IPS-18a (cell line): Measurements from ENCODE around the gene PMVK.

ENCODE experiments used
- H3K27ac ChIP-seq: one replicate; pipeline ENCODE4 v1.5.1; 2013; ENCODE audit warnings: low read length
- H3K27me3 ChIP-seq: one replicate; pipeline ENCODE4 v1.6.1; 2013; ENCODE audit warnings: mild to moderate bottlenecking, low read length; ENCODE audit not compliant: control insufficient read depth, insufficient read depth
- H3K36me3 ChIP-seq: one replicate; pipeline ENCODE4 v1.6.1; 2013; ENCODE audit warnings: low read depth, low read length; ENCODE audit not compliant: control insufficient read depth
- H3K4me1 ChIP-seq: one replicate; pipeline ENCODE4 v1.6.1; 2013; ENCODE audit warnings: low read depth, low read length; ENCODE audit not compliant: control insufficient read depth
- H3K4me3 ChIP-seq: one replicate; pipeline ENCODE4 v1.5.1; 2013; ENCODE audit warnings: low read length
- H3K9ac ChIP-seq: one replicate; pipeline ENCODE4 v1.6.1; 2013; ENCODE audit warnings: mild to moderate bottlenecking, low read length, moderate library complexity
- H3K9me3 ChIP-seq: one replicate; pipeline ENCODE4 v1.6.1; 2013; ENCODE audit warnings: low read depth, low read length; ENCODE audit not compliant: control insufficient read depth

PMVK gene

DNA sequence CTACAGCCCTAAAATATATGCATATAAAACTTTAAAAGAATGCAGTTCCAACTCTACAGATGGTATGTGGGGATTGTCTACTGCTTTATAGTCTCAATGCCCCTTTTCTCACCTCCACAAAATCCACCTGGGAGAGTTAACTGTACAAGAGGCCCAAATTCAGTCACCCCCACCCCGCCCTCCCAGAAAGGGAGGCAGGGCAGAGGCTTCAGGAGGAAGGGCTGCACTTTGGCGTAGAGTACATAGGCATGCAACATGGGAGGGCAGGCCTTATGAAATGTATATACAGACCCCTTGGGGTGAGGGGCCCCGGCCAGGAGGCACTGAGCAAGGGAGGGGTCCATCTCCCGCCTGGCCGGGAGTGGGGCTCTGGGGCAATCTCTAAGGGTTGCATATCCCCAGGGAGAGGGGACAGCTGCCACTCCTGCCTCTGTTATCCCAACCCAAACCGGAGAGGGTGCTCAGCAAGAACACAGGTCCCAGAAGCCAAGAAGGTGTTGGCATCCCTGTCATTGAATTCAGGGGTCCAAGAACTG is 26.3 kb upstream of the PMVK start:
- Histone ChIP-seq H3K27ac (no peak overlapping the region), H3K36me3 (peaks cover 52% of the 10 kb centered on the region), H3K9ac (peak overlapping the region; percentile 74)

GRCh38 chr1:154962156-154962749 is 25.7 kb upstream of the PMVK start:
- Histone ChIP-seq H3K4me1 (peaks cover 5% of the 10 kb centered on the region), H3K4me3 (peak overlapping the region; percentile 88), H3K9ac (peak overlapping the region; percentile 74), H3K36me3 (peaks cover 49% of the 10 kb centered on the region), H3K27me3 (no peaks in the 10 kb centered on the region), H3K27ac (no peak overlapping the region), H3K9me3 (no peaks in the 10 kb centered on the region)

More for the DNA sequence above, 26.3 kb upstream of the PMVK start:
- peaks cover 5% of the 10 kb centered on the region for H3K4me1 ChIP-seq
- peak overlapping the region; percentile 88 for H3K4me3 ChIP-seq
- H3K27me3 ChIP-seq = no peaks in the 10 kb centered on the region
- no peaks in the 10 kb centered on the region for H3K9me3 ChIP-seq

GRCh38 chr1:154961207-154962155 is 25.0 kb upstream of the PMVK start, which contains the start of gene PYGO2:
Gene PYGO2, minus strand, starts transcription at chr1:154961782. Its CDS starts 206 bp downstream, at chr1:154961576.
- H3K4me3 ChIP-seq = peak within 1 kb of the TSS; percentile 88
- peak within 1 kb of the TSS; percentile 74 for H3K9ac ChIP-seq
- H3K4me1 ChIP-seq = peaks cover 13% of the 10 kb centered on the region
- H3K27me3 ChIP-seq = no peaks in the 10 kb centered on the region
- no peak within 1 kb of the TSS for H3K27ac ChIP-seq
- H3K9me3 ChIP-seq = no peaks in the 10 kb centered on the region
- H3K36me3 ChIP-seq = peaks cover 41% of the 10 kb centered on the region

DNA sequence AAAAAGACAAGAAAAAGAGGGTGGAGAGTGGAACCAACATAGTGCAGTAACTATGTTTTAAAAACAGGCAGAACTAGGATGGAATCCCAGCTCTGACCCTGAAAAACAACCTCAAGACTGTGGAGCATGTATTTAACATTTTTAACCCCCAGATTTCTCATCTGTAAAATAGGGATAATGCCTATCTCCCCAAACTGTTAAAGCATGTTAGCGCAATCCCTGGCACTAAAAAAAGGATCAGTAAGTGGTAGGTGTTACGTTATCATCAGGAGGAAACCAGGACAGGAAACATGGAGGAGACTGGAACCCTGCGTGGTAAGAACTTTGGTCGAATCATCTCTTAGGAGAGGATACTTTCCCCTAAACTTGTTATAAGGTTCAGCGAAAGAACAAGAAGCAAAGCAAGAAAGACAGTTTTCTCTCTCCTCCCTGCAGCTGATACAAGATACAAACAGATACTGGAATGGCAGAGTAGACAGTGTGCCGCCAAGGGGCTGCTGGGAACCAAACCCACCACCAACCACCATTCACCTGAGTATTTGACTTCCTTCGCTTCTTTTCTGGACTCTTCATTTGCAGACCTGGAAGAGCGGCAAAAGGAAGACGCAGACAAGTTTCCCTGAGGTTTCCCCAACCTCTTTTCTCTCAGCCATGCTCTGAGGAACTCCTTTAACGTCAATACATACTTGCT is 24.1 kb upstream of the PMVK start:
- Histone ChIP-seq H3K9me3 (no peaks in the 10 kb centered on the region), H3K9ac (peak overlapping the region; percentile 74), H3K27ac (no peak overlapping the region), H3K27me3 (no peaks in the 10 kb centered on the region), H3K4me3 (peak overlapping the region; percentile 88), H3K4me1 (peaks cover 13% of the 10 kb centered on the region), H3K36me3 (peaks cover 32% of the 10 kb centered on the region)

- Histone ChIP-seq H3K9me3 (no peaks in the 10 kb centered on the region), H3K27me3 (no peaks in the 10 kb centered on the region), H3K9ac (no peak overlapping the region), H3K4me1 (peaks cover 22% of the 10 kb centered on the region), H3K27ac (no peak overlapping the region), H3K4me3 (no peak overlapping the region), H3K36me3 (peaks cover 21% of the 10 kb centered on the region)
Measured at GRCh38 chr1:154959426-154959780, 22.9 kb upstream of the PMVK start.

DNA sequence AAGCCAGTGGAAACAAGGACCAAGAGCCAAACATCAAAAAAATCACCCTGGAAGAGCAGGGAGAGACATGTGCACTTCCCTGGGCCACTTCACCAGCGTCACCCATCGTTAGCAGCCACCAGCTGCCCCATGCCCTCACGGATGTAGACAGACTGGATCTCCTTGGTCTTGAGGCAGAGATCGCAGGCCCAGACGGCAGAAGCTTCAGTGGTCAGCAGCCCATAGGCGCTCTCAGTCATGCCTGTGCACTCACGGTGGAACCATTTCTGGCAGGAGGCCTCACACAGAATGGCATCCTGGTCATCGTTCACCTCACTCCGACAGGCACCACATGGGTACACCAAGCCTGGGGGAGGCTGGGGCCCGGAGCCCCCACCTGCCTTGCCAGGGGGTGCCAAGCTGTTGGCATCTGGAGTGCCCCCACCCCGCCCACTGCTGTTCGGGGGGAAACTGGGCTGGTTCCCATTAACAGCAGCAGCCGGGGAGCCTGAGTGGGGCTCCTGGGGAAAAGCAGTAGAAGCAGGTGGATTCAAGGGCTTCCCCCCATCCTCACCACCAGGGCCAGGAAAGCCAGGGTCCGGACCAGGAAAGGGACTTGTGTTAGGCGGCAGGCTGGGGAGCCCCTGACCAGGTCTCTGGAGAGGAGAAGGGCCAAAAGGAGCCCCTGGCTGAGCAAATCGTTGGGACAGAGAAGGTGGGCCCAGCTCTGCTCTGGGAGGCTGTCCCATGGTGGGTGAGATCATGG is 22.3 kb upstream of the PMVK start:
- no peak overlapping the region for H3K9ac ChIP-seq
- no peaks in the 10 kb centered on the region for H3K27me3 ChIP-seq
- peaks cover 16% of the 10 kb centered on the region for H3K36me3 ChIP-seq
- H3K27ac ChIP-seq = no peak overlapping the region
- H3K4me3 ChIP-seq = no peak overlapping the region
- no peaks in the 10 kb centered on the region for H3K9me3 ChIP-seq
- H3K4me1 ChIP-seq = peaks cover 27% of the 10 kb centered on the region

DNA sequence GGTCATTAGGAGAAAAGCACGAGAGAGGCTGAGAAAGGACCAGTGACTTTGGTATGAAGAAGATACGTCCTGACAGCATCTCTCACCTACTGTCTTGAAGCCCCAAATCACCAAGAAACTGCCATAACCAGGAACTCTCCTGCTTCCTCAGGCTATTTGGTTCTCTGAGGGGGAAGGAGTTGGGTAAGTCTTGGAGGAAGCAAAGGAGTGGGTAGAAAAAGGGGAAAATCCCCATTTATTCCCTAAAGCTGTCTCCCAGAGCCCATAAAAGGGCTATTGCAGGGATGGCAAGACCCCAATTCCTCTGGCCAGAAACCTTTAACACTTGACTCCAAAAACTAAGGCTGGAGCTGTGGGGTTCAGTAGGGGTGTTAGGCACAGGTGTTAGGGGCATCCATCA is 21.5 kb upstream of the PMVK start:
- Histone ChIP-seq H3K36me3 (peaks cover 7% of the 10 kb centered on the region), H3K9me3 (no peaks in the 10 kb centered on the region), H3K27me3 (no peaks in the 10 kb centered on the region), H3K4me1 (peaks cover 28% of the 10 kb centered on the region), H3K4me3 (no peak overlapping the region), H3K9ac (no peak overlapping the region), H3K27ac (no peak overlapping the region)

DNA sequence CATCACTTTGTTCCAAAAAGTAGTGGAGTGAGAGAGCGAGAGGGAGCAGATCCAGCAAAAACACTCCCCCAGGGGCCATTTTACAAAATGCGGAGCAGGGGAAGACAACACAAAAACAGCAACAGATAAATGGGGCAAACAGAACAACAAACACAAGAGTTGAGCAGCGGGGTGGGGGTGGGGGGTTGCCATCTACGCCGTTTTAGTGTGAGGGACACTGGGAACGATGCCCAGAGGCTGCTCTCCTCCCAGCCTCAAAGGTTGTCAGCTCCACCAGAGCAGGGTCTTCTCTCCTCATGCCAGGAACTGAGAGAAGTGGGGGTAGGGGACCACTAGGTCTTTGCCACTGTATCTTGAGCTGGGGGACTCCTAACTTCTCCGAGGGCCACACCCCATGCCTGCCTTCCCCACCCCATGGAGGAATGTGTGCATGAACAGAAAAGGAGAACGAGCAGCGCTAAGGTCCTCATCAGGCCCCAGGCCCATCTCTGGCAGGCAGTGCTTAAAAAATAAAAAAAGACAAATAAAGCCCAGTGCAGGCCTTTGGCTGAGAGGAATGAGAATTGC is 20.7 kb upstream of the PMVK start:
- H3K36me3 ChIP-seq = peaks cover 6% of the 10 kb centered on the region
- H3K9me3 ChIP-seq = no peaks in the 10 kb centered on the region
- H3K27me3 ChIP-seq = no peaks in the 10 kb centered on the region
- H3K9ac ChIP-seq = peak overlapping the region; percentile 80
- H3K4me1 ChIP-seq = peaks cover 28% of the 10 kb centered on the region
- peak overlapping the region; percentile 70 for H3K4me3 ChIP-seq
- no peak overlapping the region for H3K27ac ChIP-seq

- Histone ChIP-seq H3K9ac (peak overlapping the region; percentile 80), H3K4me1 (peaks cover 28% of the 10 kb centered on the region), H3K27ac (peak overlapping the region; percentile 6)
Measured at GRCh38 chr1:154956544-154956941, 20.0 kb upstream of the PMVK start.

GRCh38 chr1:154955718-154956543 is 19.4 kb upstream of the PMVK start, which contains the start of gene PBXIP1:
Gene PBXIP1, minus strand, starts transcription at chr1:154956099. Its CDS starts 2,378 bp downstream, at chr1:154953721.
- peak within 1 kb of the TSS; percentile 79 for H3K27ac ChIP-seq
- peak within 1 kb of the TSS; percentile 70 for H3K4me3 ChIP-seq
- no peaks in the 10 kb centered on the region for H3K9me3 ChIP-seq
- no peaks in the 10 kb centered on the region for H3K27me3 ChIP-seq
- peak within 1 kb of the TSS; percentile 80 for H3K9ac ChIP-seq
- H3K36me3 ChIP-seq = peaks cover 9% of the 10 kb centered on the region
- H3K4me1 ChIP-seq = peaks cover 28% of the 10 kb centered on the region

More at GRCh38 chr1:154956544-154956941, 20.0 kb upstream of the PMVK start:
- Histone ChIP-seq H3K27me3 (no peaks in the 10 kb centered on the region), H3K4me3 (peak overlapping the region; percentile 70), H3K9me3 (no peaks in the 10 kb centered on the region), H3K36me3 (peaks cover 6% of the 10 kb centered on the region)
